ENCODE data around the gene CCDC12. TPM values are rescaled to one million over a fixed set of nuclear protein-coding genes. Genes with fewer than 3 reads are reported as not detected.

The CCDC12 gene
- polyA plus RNA-seq, 1 of the 3 experiments (the other 2 are of a cell fraction) = 105 TPM

DNA sequence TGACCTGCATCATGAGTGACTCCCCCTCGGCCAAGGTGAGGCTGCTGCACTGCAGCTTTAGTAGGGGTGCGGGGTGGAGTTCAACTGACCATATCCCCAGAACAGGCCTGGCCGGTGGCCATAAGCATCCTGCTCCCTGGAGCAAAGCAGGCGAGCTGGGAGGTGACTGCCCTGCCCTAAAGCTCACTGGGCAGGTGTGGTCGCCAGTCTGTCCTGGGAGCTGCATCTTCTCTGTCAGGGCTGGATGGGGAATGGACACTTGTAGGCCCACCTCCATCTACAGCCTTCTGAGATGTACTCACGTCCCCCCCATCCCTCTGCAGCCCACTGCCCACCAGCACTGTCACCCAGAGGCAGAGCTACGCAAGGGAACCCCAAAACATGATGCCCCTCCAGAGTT is 17.4 kb upstream of the CCDC12 start (continued):
- TF ChIP-seq, protein P1, sequence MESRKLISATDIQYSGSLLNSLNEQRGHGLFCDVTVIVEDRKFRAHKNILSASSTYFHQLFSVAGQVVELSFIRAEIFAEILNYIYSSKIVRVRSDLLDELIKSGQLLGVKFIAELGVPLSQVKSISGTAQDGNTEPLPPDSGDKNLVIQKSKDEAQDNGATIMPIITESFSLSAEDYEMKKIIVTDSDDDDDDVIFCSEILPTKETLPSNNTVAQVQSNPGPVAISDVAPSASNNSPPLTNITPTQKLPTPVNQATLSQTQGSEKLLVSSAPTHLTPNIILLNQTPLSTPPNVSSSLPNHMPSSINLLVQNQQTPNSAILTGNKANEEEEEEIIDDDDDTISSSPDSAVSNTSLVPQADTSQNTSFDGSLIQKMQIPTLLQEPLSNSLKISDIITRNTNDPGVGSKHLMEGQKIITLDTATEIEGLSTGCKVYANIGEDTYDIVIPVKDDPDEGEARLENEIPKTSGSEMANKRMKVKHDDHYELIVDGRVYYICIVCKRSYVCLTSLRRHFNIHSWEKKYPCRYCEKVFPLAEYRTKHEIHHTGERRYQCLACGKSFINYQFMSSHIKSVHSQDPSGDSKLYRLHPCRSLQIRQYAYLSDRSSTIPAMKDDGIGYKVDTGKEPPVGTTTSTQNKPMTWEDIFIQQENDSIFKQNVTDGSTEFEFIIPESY (IDR thresholded peaks at IDR 0.05; ENCODE audit: borderline replicate concordance, low read depth) = no peak
- TF ChIP-seq RFX5 (IDR thresholded peaks at IDR 0.05; ENCODE audit: low read length) = no peak
- no peak for TF ChIP-seq SIN3A (IDR thresholded peaks at IDR 0.05; ENCODE audit: borderline replicate concordance, low read depth, low read length)
- no peak for TF ChIP-seq FOSL2 (IDR thresholded peaks at IDR 0.05; ENCODE audit: borderline replicate concordance, low read depth)
- no peak for TF ChIP-seq NRF1 (IDR thresholded peaks at IDR 0.05; ENCODE audit: low read depth, low read length)
- no peak for TF ChIP-seq FOXM1 (IDR thresholded peaks at IDR 0.05; ENCODE audit: low read depth)
- TF ChIP-seq, protein P2, sequence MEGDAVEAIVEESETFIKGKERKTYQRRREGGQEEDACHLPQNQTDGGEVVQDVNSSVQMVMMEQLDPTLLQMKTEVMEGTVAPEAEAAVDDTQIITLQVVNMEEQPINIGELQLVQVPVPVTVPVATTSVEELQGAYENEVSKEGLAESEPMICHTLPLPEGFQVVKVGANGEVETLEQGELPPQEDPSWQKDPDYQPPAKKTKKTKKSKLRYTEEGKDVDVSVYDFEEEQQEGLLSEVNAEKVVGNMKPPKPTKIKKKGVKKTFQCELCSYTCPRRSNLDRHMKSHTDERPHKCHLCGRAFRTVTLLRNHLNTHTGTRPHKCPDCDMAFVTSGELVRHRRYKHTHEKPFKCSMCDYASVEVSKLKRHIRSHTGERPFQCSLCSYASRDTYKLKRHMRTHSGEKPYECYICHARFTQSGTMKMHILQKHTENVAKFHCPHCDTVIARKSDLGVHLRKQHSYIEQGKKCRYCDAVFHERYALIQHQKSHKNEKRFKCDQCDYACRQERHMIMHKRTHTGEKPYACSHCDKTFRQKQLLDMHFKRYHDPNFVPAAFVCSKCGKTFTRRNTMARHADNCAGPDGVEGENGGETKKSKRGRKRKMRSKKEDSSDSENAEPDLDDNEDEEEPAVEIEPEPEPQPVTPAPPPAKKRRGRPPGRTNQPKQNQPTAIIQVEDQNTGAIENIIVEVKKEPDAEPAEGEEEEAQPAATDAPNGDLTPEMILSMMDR (IDR thresholded peaks at IDR 0.05) = no peak

DNA sequence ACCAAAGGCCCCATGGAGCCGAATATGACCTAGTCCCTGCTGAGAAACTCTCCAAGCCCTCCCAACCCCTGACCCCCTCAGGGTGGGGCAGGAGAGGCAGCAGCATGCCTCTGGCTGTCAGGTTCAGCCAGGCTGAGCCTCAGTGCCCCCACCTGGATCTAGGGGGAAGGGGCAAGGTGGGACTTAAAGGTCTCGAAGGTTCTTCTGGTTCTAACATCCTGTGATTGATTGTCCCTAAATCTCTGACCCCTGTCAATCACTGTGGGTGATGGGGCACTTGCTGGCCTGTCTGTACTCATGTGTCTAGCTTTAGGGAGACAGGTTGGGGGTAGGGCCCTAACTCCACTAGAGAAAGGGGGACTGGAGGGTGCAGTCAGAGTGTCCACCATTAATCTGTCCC is 16.7 kb upstream of the CCDC12 start:
- ChIA-PET POLR2A (no interaction called here), CTCF (interaction anchor here (1.1 to 3.4 kb wide), 2 partner anchors 14 to 70 kb away, joined by 3 to 21 read pairs; no protein-coding TSS in a partner anchor)
- Histone ChIP-seq H4K20me1 (ENCODE audit: insufficient read depth) (no peaks in the 10 kb centered on the region), H3K4me3 (ENCODE audit: low read depth in 2 of 2, low read length in 1 of 2) (no peak overlapping the region), H3K4me2 (no peak overlapping the region), H3K27me3 (ENCODE audit: insufficient read depth) (no peaks in the 10 kb centered on the region), H3K79me2 (ENCODE audit: insufficient read depth) (no peaks in the 10 kb centered on the region), H3K9ac (no peak overlapping the region), H3F3A (replicated peaks; ENCODE audit: insufficient read depth) (no peaks in the 10 kb centered on the region), H3K27ac (ENCODE audit: low read depth in 2 of 2, low read length in 1 of 2) (no peak overlapping the region), H3K9me2 (no peaks in the 10 kb centered on the region), H3K4me1 (ENCODE audit: control insufficient read depth in 1 of 2, insufficient read depth in 2 of 2, low read depth in 1 of 2, low read length in 1 of 2) (peaks cover 0 to 2% of the 10 kb centered on the region in 2 experiments; a peak in 1 of 4 replicates), H3K36me3 (replicated peaks in 1 of 2; ENCODE audit: control insufficient read depth in 1 of 2, insufficient read depth in 2 of 2, low read length in 1 of 2) (peaks cover 0 to 4% of the 10 kb centered on the region in 2 experiments), H2AFZ (ENCODE audit: low read depth) (no peak overlapping the region), H3K9me3 (no peaks in the 10 kb centered on the region)
- WGBS (ENCODE audit: low lambda C conversion rate) = 57% methylated on average over 1 of the region's 2 CpGs
- no peak for DNase-seq
- TF ChIP-seq EZH2phosphoT487 (IDR thresholded peaks at IDR 0.05; ENCODE audit: borderline replicate concordance, low read depth) (no peak), SIN3A (IDR thresholded peaks at IDR 0.05; ENCODE audit: borderline replicate concordance, low read depth, low read length) (no peak), GATA2 (CRISPR knock-in tag; IDR thresholded peaks at IDR 0.05) (no peak), RCOR1 (IDR thresholded peaks at IDR 0.05; ENCODE audit: low read length) (no peak), FOXJ3 (CRISPR knock-in tag; IDR thresholded peaks at IDR 0.05) (no peak), TAF1 (IDR thresholded peaks at IDR 0.05; ENCODE audit: borderline replicate concordance, low read depth, low read length) (no peak), MXI1 (IDR thresholded peaks at IDR 0.05; ENCODE audit: low read depth, low read length) (no peak), GABPA (IDR thresholded peaks at IDR 0.05; ENCODE audit: low read depth) (no peak), SMC3 (IDR thresholded peaks at IDR 0.05; ENCODE audit: low read depth, low read length) (no peak), POLR2AphosphoS5 (IDR thresholded peaks at IDR 0.05; ENCODE audit: low read depth, low read length) (no peak), ELF1 (IDR thresholded peaks at IDR 0.05) (no peak)
- TF ChIP-seq, protein P3, sequence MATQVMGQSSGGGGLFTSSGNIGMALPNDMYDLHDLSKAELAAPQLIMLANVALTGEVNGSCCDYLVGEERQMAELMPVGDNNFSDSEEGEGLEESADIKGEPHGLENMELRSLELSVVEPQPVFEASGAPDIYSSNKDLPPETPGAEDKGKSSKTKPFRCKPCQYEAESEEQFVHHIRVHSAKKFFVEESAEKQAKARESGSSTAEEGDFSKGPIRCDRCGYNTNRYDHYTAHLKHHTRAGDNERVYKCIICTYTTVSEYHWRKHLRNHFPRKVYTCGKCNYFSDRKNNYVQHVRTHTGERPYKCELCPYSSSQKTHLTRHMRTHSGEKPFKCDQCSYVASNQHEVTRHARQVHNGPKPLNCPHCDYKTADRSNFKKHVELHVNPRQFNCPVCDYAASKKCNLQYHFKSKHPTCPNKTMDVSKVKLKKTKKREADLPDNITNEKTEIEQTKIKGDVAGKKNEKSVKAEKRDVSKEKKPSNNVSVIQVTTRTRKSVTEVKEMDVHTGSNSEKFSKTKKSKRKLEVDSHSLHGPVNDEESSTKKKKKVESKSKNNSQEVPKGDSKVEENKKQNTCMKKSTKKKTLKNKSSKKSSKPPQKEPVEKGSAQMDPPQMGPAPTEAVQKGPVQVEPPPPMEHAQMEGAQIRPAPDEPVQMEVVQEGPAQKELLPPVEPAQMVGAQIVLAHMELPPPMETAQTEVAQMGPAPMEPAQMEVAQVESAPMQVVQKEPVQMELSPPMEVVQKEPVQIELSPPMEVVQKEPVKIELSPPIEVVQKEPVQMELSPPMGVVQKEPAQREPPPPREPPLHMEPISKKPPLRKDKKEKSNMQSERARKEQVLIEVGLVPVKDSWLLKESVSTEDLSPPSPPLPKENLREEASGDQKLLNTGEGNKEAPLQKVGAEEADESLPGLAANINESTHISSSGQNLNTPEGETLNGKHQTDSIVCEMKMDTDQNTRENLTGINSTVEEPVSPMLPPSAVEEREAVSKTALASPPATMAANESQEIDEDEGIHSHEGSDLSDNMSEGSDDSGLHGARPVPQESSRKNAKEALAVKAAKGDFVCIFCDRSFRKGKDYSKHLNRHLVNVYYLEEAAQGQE (IDR thresholded peaks at IDR 0.05; ENCODE audit: low read depth, low read length) = no peak

Data from SK-N-SH (cell line).